AG04449 (cell line): ENCODE data around the gene STAC2.
A peak's percentile ranks its signal among the peaks of the same experiment; 100 is the strongest.

ENCODE experiments used
- CTCF ChIA-PET: fragments of 350-600 bp; formaldehyde crosslinking; extraction: SDS; loops from one replicate; lab custom pipeline; 2021; ENCODE audit warnings: antibody characterized with exemption; lab: Yijun Ruan, JAX
- POLR2A ChIA-PET: fragments of 400-600, 350-600 bp; formaldehyde crosslinking; extraction: SDS; loops from one replicate; lab custom pipeline; 2020; ENCODE audit warnings: antibody characterized with exemption, inconsistent platforms; lab: Yijun Ruan, JAX
- DNase-seq: peaks from one replicate; pipeline ENCODE4 v3.0.0-alpha.2; 2010; ENCODE audit warnings: low read depth, low spot score
- H3K4me3 ChIP-seq: 2 replicates; pipeline ENCODE4 v1.5.1; 2011; ENCODE audit warnings: low read depth, mild to moderate bottlenecking, control low read depth, low read length
- CTCF ChIP-seq: IDR thresholded peaks from one replicate; pipeline ENCODE4 v1.5.1; 2011; ENCODE audit warnings: mild to moderate bottlenecking, moderate library complexity, low read length, control low read depth, inconsistent platforms; ENCODE audit not compliant: insufficient read depth; ENCODE audit errors: missing control alignments

Gene STAC2

DNA sequence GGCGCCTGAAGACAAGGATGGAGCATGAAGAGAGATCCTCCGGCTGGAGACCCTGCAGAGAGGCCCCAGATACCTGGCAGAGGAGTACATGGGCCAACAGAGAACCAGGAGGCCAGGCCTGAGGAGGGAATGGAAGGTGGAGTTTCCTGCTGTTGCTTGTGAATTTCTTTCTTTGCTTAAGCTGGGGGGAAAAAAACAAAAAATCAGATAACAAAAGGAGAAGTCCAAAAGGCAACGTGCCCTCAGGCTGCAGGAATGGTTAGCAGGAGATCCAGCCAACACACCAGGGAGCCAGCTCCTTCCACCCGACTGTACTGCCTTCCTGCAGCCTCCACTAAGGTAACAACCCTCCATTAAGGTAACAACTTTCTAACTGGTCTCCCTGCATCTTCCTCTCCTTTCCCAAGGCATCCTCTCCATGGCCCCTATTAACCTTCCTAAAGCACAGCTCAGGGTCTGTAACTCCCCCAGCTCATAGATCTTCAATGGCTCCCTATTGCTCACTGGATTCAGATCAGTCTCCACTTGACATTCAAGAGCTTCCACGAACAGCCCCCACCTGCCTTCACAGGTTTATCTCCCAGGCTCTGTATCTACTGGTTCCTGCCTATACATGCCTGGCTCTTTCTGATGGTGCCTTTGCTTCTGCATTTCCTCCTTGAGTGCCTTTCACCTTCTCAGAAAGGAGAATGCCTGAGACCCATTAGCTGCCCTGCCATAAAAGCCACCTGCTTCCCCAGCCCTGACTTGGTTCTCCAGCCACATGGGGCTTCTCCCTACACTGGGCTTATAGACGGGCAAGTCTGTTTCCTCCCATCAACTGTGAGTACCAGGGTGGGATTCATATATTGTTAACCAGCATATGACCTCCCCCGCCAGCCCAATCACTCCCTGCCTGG lies 59.1 kb downstream of the STAC2 start:
- POLR2A ChIA-PET, result interaction anchor here (0.6 kb wide), 1 partner anchor 234 kb away, joined by 3 read pairs; no protein-coding TSS in a partner anchor
- no peak for DNase-seq

DNA sequence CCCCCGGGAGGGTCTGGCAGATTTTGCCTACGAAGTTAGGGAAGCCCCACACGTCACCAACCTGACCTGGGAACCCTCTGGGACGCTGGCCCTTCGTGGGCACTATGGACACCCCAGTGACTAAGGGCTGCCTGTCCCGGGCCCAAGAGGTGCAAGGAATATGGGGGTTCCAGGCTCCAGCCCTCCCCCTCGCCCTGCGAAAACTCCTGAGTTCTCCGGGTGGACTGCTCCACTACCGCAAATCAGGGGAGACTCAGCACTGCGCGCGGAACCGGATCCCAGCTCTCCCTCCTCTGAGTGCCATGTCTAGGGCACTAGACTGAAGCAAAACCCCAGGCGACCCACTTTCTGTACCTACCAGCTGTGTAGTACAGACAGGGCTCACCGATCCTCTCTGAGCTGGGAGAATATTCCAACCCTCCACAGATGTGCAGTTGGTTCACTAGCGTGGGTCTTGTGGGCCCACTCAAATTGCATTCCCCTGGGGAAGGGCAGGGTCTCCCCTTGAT lies 59.9 kb downstream of the STAC2 start, which contains the start of gene ARL5C:
ARL5C (minus strand) TSS at position 321 of the 509 bp plus-strand sequence. CDS start 401 bp downstream, outside the sequence.
- ChIA-PET CTCF (interaction anchor here (0.9 to 10.9 kb wide), 17 partner anchors 8 to 286 kb away, joined by 3 to 208 read pairs (median 6); partner anchors contain the start of gene PLXDC1), POLR2A (no interaction called here)
- TF ChIP-seq CTCF, result no peak
- no peak for DNase-seq
- peak within 1 kb of the TSS; percentile 55 for H3K4me3 ChIP-seq

More for the DNA sequence above, 59.1 kb downstream of the STAC2 start:
- no peak overlapping the region for H3K4me3 ChIP-seq
- CTCF ChIA-PET, result interaction anchor here (0.7 to 10.9 kb wide), 14 partner anchors 9 to 286 kb away, joined by 3 to 208 read pairs (median 6); partner anchors contain the start of gene PLXDC1
- no peak for TF ChIP-seq CTCF

GRCh38 chr17:39165178-39165840 lies 60.4 kb downstream of the STAC2 start:
- DNase-seq, result no peak
- H3K4me3 ChIP-seq, result peak overlapping the region; percentile 55
- ChIA-PET POLR2A (interaction anchor here (0.6 to 1.6 kb wide), 4 partner anchors 8 to 312 kb away, joined by 3 to 5 read pairs (median 4); partner anchors contain the start of gene RPL23), CTCF (interaction anchor here (0.8 to 10.9 kb wide), 41 partner anchors 11 to 387 kb away, joined by 3 to 208 read pairs (median 5); partner anchors contain the start of genes CACNB1, PLXDC1 and RPL19)
- TF ChIP-seq CTCF, result no peak

- peak overlapping the region; percentile 55 for H3K4me3 ChIP-seq
- DNase-seq, result no peak
- CTCF ChIA-PET, result interaction anchor here (0.8 to 10.9 kb wide), 45 partner anchors 11 to 470 kb away, joined by 3 to 208 read pairs (median 5); partner anchors contain the start of genes CACNB1, PLXDC1, RPL19 and STAC2
- peak; percentile 93 for TF ChIP-seq CTCF
- POLR2A ChIA-PET, result interaction anchor here (0.6 to 1.6 kb wide), 4 partner anchors 9 to 311 kb away, joined by 3 to 5 read pairs (median 4); partner anchors contain the start of gene RPL23
These were observed 61.0 kb downstream of the STAC2 start for GRCh38 chr17:39164675-39165143.

- no peak for DNase-seq
- TF ChIP-seq CTCF, result no peak
- no peak overlapping the region for H3K4me3 ChIP-seq
- POLR2A ChIA-PET, result no interaction called here
- CTCF ChIA-PET, result interaction anchor here (1.4 to 10.9 kb wide), 4 partner anchors 9 to 179 kb away, joined by 7 to 208 read pairs (median 8); no protein-coding TSS in a partner anchor
These were observed 63.8 kb downstream of the STAC2 start for GRCh38 chr17:39161962-39162361.
